ENCODE measurements around the gene EHBP1.

DNA sequence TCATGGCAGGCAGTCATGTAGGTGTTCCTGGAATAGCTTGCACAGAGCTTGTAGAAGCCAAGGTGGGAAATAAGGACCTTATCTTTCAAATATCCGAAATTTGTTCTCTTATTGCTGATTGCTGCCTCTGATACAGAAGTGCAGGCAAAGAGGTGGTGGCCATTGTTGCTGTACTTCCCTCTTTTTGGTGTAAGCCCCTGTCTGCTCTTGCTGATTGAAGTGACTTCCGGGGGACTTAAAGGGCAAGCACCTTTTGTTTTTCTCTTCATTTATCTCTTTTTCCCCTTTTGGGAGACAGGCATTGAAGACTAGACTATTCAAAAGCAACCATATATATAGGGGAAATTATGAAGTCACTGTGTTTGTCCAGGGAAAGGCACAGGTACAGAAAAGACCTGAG is 213.5 kb downstream of the EHBP1 start:
- TF ChIP-seq ZNF274 (IDR thresholded peaks at IDR 0.05; ENCODE audit: low read depth, low read length), result no peak
- no peak for TF ChIP-seq YY1 (IDR thresholded peaks at IDR 0.05; ENCODE audit: insufficient read depth, insufficient read length)
